Karpas-422 (cell line): ENCODE results near the gene AOPEP. TPM values are rescaled to one million over a fixed set of nuclear protein-coding genes. Genes with fewer than 3 reads are reported as not detected.

Experiments used
- DNase-seq: peaks from one replicate; pipeline ENCODE4 v3.0.0-alpha.2; 2015
- H2AFZ ChIP-seq: fragments of 200-600 bp; sonication (generic); 2 replicates; pipeline ENCODE4 v1.6.1; 2014; ENCODE audit warnings: antibody characterized with exemption, low read length, mixed read lengths
- H3K27ac ChIP-seq: fragments of 200-600 bp; sonication (generic); 2 replicates; pipeline ENCODE4 v1.5.1; 2014; ENCODE audit warnings: mild to moderate bottlenecking, low read length, moderate library complexity
- H3K27me3 ChIP-seq: fragments of 200-600 bp; sonication (generic); 2 replicates; pipeline ENCODE4 v1.6.1; 2014; ENCODE audit warnings: low read length, mixed read lengths
- H3K36me3 ChIP-seq: fragments of 200-600 bp; sonication (generic); 2 replicates; pipeline ENCODE4 v1.6.1; 2014; ENCODE audit warnings: low read length, mixed read lengths; ENCODE audit not compliant: insufficient read depth
- H3K4me1 ChIP-seq: fragments of 200-600 bp; sonication (generic); 2 replicates; pipeline ENCODE4 v1.6.1; 2014; ENCODE audit warnings: mild to moderate bottlenecking, low read length, mixed read lengths
- H3K4me2 ChIP-seq: fragments of 200-600 bp; sonication (generic); 2 replicates; pipeline ENCODE4 v1.6.1; 2014; ENCODE audit warnings: low read length, low read depth, mild to moderate bottlenecking; ENCODE audit not compliant: poor library complexity, severe bottlenecking
- H3K4me3 ChIP-seq: fragments of 200-600 bp; sonication (generic); 2 replicates; pipeline ENCODE4 v1.5.1; 2014; ENCODE audit warnings: mild to moderate bottlenecking, antibody characterized with exemption, low read length, mixed read lengths
- H3K79me2 ChIP-seq: fragments of 200-600 bp; sonication (generic); 2 replicates; pipeline ENCODE4 v1.6.1; 2014; ENCODE audit warnings: mild to moderate bottlenecking, low read length, mixed read lengths
- H3K9ac ChIP-seq: fragments of 200-600 bp; sonication (generic); 2 replicates; pipeline ENCODE4 v1.6.0; 2014; ENCODE audit warnings: low read length
- H3K9me2 ChIP-seq: fragments of 200-600 bp; sonication (generic), shearing (Covaris generic); replicated peaks from 2 replicates; pipeline ENCODE4 v1.6.0; 2014; ENCODE audit warnings: mild to moderate bottlenecking, low read length, moderate library complexity; ENCODE audit not compliant: insufficient read depth
- H3K9me3 ChIP-seq: fragments of 300-700, 200-600 bp; sonication (generic); 2 replicates; pipeline ENCODE4 v1.6.1; 2014; ENCODE audit warnings: low read length, mixed read lengths
- H4K20me1 ChIP-seq: fragments of 200-600 bp; sonication (generic); 2 replicates; pipeline ENCODE4 v1.6.1; 2014; ENCODE audit warnings: mild to moderate bottlenecking, antibody characterized with exemption, low read length, low read depth; ENCODE audit not compliant: insufficient read depth
- total RNA-seq: library from RNA; depleted of rRNA; stranded (reverse); fragments of >200 nt; shearing (Covaris generic); gene quantifications from 2 replicates; pipeline ENCODE4 v1.2.3, GENCODE V29; 2014; ENCODE audit warnings: low replicate concordance

AOPEP gene
- total RNA-seq, 1 experiment from 2014 or later, result 22.7 TPM

DNA sequence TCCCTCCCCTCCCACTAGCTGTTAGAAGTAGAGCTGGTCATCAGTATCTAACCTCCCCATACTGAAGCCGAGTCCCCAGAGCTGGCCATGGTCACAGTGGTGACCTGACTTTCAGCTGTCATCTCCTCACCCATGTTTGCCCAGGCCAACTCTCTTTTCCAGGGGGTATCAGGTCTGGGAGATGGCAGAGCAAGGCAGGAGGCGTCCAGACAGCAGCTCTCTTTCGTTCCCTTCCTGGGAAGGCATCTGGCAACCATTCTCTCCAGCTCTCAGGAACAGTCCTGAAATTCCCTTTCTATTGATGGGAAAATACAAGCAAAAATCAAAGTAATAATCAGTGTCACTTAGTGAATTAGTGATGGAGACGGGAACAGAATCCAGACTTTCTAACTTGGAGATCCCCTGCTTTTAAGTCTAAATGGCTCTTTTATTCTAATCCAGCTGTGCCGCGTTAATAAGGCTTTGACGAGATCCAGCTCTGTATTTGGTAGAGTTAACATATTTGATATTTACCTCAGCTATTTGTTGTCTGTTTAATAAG, 21.3 kb upstream of the AOPEP start:
- no peaks in the 10 kb centered on the region for H3K36me3 ChIP-seq
- no peak overlapping the region for H3K4me2 ChIP-seq
- no peaks in the 10 kb centered on the region for H3K4me1 ChIP-seq
- H3K27ac ChIP-seq, result no peak overlapping the region
- no peak for DNase-seq
- H3K9me3 ChIP-seq, result no peaks in the 10 kb centered on the region
- no peak overlapping the region for H3K9ac ChIP-seq
- H2AFZ ChIP-seq, result no peak overlapping the region
- H3K27me3 ChIP-seq, result no peaks in the 10 kb centered on the region
- H4K20me1 ChIP-seq, result no peaks in the 10 kb centered on the region
- no peaks in the 10 kb centered on the region for H3K79me2 ChIP-seq
- H3K9me2 ChIP-seq, result no peaks in the 10 kb centered on the region
- H3K4me3 ChIP-seq, result no peak overlapping the region

DNA sequence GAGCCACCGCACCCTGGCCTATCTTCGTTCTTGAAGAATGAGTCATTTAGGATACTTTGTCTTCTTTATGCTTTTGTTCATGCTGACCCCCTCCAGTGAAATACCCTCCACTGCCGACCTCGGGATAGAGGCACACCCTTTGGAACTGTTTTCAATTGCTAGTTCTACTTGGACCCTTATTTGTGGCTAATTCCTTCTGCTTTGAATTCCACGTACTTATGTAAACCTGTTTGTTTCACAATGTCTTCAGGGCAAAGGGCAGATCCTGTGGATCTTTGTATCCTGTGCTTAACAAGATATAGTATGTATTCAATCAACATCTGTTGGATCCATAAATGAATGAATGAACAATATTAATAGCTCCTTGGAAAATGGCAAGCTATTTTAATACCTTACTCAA, 19.6 kb upstream of the AOPEP start:
- Histone ChIP-seq H3K79me2 (no peaks in the 10 kb centered on the region), H3K4me1 (no peaks in the 10 kb centered on the region), H3K27ac (no peak overlapping the region), H2AFZ (no peak overlapping the region), H3K9ac (no peak overlapping the region), H3K27me3 (no peaks in the 10 kb centered on the region), H3K9me2 (no peaks in the 10 kb centered on the region), H4K20me1 (no peaks in the 10 kb centered on the region), H3K9me3 (no peaks in the 10 kb centered on the region), H3K4me3 (no peak overlapping the region), H3K4me2 (no peak overlapping the region), H3K36me3 (no peaks in the 10 kb centered on the region)
- no peak for DNase-seq

DNA sequence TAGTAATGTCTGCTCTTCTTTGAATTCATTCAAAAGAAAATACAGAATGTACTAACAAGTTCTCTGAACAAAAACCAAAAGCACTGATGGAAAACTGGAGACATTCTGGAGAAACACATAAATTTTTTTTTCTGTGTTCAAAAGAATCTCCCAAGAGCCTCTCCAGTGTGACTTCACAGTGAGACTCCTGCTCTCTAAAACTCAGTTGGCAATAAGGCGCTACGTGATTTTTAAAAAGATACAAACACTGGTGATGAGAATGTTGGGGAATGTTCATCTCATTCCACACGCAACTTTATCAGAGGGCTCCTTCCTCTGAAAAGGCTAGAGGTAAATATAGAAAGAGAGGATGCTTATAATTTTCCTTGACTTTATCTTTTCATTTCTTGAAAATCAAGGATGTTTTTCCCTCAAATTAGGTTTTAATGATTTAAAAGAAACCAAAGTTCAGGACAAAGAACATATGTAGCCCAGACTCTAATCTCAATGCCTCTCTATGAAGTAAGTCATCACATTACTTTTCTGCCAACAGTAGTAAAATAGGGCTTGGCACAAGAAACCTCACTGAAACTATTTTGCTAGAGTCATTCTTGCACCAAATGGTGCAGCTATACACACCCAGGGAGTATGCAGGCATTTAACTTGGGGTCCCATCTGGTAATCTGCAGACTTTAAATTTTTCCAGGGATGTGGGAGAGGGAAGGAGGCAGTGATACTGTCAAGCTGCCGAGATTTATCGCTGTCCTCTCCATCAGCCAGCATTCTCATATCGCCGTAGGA, 12.9 kb upstream of the AOPEP start:
- H3K79me2 ChIP-seq, result no peaks in the 10 kb centered on the region
- no peaks in the 10 kb centered on the region for H3K4me1 ChIP-seq
- no peak for DNase-seq
- H3K4me2 ChIP-seq, result no peak overlapping the region
- H4K20me1 ChIP-seq, result no peaks in the 10 kb centered on the region
- H3K9me3 ChIP-seq, result no peaks in the 10 kb centered on the region; the same call in 1 of the 2 replicates
- no peak overlapping the region for H2AFZ ChIP-seq
- H3K9ac ChIP-seq, result no peak overlapping the region
- no peaks in the 10 kb centered on the region for H3K9me2 ChIP-seq
- H3K36me3 ChIP-seq, result no peaks in the 10 kb centered on the region
- no peak overlapping the region for H3K27ac ChIP-seq
- no peak overlapping the region for H3K4me3 ChIP-seq
- H3K27me3 ChIP-seq, result no peaks in the 10 kb centered on the region

DNA sequence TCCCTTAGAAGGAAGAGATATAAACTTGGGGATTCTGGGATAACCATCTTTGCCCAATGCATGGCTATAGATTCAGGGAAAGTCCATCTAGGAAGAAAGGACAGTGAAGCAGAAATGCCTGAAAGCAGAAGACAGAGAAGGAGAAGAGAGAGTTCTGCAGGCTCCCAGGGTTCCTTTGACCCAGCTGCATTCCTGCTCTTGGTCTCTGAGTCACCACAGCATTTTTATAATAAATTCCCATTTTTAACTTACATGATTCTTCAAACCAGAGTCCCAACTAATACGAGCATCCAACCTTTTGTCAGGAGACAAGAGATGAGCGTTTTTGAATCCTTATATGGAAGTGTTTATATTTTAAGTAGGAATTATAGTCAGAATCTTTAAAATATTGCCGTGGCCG, 12.0 kb upstream of the AOPEP start:
- no peaks in the 10 kb centered on the region for H3K79me2 ChIP-seq
- no peak for DNase-seq
- no peaks in the 10 kb centered on the region for H3K9me2 ChIP-seq
- H3K27ac ChIP-seq, result no peak overlapping the region
- H3K4me2 ChIP-seq, result no peak overlapping the region
- H3K4me1 ChIP-seq, result no peaks in the 10 kb centered on the region
- H3K9me3 ChIP-seq, result no peaks in the 10 kb centered on the region; the same call in 1 of the 2 replicates
- no peaks in the 10 kb centered on the region for H3K27me3 ChIP-seq
- no peaks in the 10 kb centered on the region for H3K36me3 ChIP-seq
- no peaks in the 10 kb centered on the region for H4K20me1 ChIP-seq
- no peak overlapping the region for H2AFZ ChIP-seq
- no peak overlapping the region for H3K4me3 ChIP-seq
- no peak overlapping the region for H3K9ac ChIP-seq

DNA sequence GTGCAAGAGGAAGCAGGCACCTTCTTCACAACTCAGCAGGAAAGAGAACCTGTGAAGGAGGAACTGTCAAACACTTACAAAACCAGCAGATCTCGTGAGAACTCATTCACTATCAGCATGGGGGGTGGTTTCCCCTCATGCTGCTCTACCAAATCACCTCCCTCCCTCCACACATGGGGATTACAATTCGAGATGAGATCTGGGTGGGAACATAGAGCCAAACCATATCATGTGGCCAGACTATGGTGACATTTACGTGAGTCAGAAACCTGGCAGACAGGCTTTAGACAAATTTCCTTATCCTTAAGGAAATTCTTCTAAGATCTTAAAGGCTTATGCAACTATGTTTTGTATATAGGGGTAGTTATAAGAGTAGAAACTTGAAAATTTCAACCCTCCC, 8.7 kb upstream of the AOPEP start:
- no peaks in the 10 kb centered on the region for H4K20me1 ChIP-seq

DNA sequence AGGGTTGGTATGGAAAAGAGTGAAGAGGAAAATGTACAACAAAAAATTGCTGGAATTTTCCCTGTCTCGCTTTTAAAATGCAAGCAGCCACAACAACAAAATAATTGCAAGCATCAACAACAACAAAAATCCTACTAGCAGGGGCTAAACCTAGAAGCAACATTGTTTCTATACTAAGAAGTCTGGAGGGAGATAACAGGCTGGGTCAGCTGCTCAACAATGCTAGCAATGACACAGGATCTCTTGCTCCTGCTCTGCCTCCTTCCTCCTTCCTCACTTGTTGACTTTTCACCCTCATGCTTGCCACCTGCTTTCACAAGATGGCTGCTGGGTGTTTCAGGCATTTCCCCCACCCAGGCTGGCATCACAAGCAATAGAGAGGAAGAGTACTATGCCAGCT, 7.6 kb upstream of the AOPEP start:
- no peak overlapping the region for H3K27ac ChIP-seq
- no peak overlapping the region for H3K9ac ChIP-seq
- H3K4me1 ChIP-seq, result no peaks in the 10 kb centered on the region
- H3K9me3 ChIP-seq, result peaks cover 5% of the 10 kb centered on the region; the same call in 1 of the 2 replicates
- H3K36me3 ChIP-seq, result no peaks in the 10 kb centered on the region
- no peaks in the 10 kb centered on the region for H3K9me2 ChIP-seq
- no peaks in the 10 kb centered on the region for H3K79me2 ChIP-seq
- H4K20me1 ChIP-seq, result no peaks in the 10 kb centered on the region
- H3K4me3 ChIP-seq, result no peak overlapping the region
- no peak overlapping the region for H3K4me2 ChIP-seq
- no peak for DNase-seq
- H2AFZ ChIP-seq, result no peak overlapping the region
- no peaks in the 10 kb centered on the region for H3K27me3 ChIP-seq

More for the DNA sequence above, 8.7 kb upstream of the AOPEP start:
- Histone ChIP-seq H3K79me2 (no peaks in the 10 kb centered on the region), H3K27me3 (no peaks in the 10 kb centered on the region), H3K4me3 (no peak overlapping the region), H3K27ac (no peak overlapping the region), H3K9me3 (peaks cover 5% of the 10 kb centered on the region; the same call in 1 of the 2 replicates), H3K9ac (no peak overlapping the region), H2AFZ (no peak overlapping the region), H3K4me1 (no peaks in the 10 kb centered on the region), H3K36me3 (no peaks in the 10 kb centered on the region), H3K4me2 (no peak overlapping the region), H3K9me2 (no peaks in the 10 kb centered on the region)
- peak; percentile 33 for DNase-seq

DNA sequence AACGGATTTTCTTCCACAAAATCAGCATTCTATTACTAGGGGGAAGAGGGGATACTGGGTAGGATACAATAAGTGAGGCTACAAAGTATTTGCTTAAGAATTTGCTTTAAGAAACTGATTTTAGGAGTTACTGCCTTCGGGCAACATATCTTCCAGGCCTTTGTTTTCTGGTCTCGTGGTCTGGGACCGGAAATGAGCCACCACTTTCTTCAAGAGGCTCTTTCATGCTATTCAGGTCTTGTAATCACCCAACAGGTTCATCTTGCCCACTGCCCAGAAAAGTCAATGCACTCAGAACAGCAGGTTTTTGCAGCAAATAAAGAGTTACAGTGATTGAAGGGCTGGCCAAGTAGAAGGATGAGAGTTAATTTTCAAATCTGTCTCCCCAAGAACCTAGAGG, 6.6 kb upstream of the AOPEP start:
- H3K36me3 ChIP-seq, result no peaks in the 10 kb centered on the region
- H3K4me1 ChIP-seq, result no peaks in the 10 kb centered on the region
- H3K9me3 ChIP-seq, result peaks cover 5% of the 10 kb centered on the region; the same call in 1 of the 2 replicates
- no peaks in the 10 kb centered on the region for H3K27me3 ChIP-seq
- no peak overlapping the region for H3K27ac ChIP-seq
- no peak overlapping the region for H3K4me2 ChIP-seq
- no peaks in the 10 kb centered on the region for H4K20me1 ChIP-seq
- H3K79me2 ChIP-seq, result no peaks in the 10 kb centered on the region
- no peak overlapping the region for H3K9ac ChIP-seq
- H3K9me2 ChIP-seq, result no peaks in the 10 kb centered on the region
- 0 out of 2 replicates have a peak overlapping the region, but pooled peaks have one; percentile 43 for H2AFZ ChIP-seq
- DNase-seq, result no peak
- H3K4me3 ChIP-seq, result no peak overlapping the region

DNA sequence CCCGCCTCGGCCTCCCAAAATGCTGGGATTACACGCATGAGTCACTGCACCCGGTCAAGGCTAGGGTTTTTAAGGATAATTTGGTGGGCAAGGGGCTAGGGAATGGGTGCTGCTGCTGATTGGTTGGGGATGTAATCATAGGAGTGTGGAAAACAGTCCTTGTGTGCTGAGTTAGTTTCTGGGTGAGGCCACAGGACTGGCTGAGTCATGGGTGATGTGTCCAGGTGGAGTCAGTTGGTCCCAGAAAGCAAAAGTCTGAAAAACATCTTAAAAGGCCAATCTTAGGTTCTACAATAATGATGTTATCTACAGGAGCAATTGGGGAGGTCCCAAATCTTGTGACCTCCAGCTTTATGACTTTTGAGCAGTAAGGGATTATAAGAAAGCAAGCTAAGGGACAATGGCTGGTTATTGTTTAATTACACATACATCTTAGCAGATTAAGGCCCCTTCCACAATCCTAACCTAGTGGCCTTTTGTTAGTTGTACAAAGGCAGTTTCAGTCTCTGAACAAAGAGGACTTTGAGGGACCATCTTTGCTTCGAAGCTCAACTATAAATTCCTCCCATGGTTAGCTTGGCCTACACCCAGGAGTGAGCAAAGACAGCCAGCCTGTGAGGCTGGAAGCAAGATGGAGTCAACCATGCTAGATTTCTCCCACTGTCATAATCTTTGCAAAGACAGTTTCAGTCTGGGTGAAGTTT, 5.5 kb upstream of the AOPEP start:
- Histone ChIP-seq H3K9ac (no peak overlapping the region), H3K4me1 (peaks cover 1% of the 10 kb centered on the region), H3K9me2 (no peaks in the 10 kb centered on the region), H3K79me2 (no peaks in the 10 kb centered on the region), H3K4me2 (no peak overlapping the region), H3K9me3 (peaks cover 5% of the 10 kb centered on the region; the same call in 1 of the 2 replicates), H2AFZ (no peak overlapping the region), H3K36me3 (no peaks in the 10 kb centered on the region), H3K4me3 (no peak overlapping the region), H4K20me1 (no peaks in the 10 kb centered on the region), H3K27ac (no peak overlapping the region), H3K27me3 (no peaks in the 10 kb centered on the region)
- DNase-seq, result no peak
